ENCODE measurements around the gene FUT9.
A peak's percentile ranks its signal among the peaks of the same experiment; 100 is the strongest.

The FUT9 gene

DNA sequence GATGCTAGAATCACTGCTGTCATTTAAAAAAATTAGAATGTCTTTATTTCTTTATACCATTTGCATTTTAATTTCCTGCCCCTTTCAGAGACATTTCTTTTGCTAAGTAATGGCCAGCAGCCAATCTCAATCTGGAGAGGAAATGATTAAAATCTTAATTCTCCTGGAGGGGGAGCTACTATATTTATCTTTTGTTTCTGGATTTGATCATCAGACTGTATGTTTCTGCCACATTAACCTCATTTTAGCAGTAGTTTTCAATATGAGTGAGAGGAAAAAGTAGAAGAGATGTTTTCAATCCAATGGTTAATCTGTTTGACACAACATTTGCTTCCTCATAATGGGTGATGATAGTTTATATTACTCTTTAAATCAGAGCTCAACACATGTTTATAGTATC lies 138.0 kb downstream of the FUT9 start:
- H3K9me3 ChIP-seq (replicated peaks in 1 of 2; ENCODE audit: control insufficient read depth in 2 of 2, insufficient read depth in 1 of 2, low read depth in 1 of 2, low read length in 2 of 2), result no peaks in the 10 kb centered on the region

DNA sequence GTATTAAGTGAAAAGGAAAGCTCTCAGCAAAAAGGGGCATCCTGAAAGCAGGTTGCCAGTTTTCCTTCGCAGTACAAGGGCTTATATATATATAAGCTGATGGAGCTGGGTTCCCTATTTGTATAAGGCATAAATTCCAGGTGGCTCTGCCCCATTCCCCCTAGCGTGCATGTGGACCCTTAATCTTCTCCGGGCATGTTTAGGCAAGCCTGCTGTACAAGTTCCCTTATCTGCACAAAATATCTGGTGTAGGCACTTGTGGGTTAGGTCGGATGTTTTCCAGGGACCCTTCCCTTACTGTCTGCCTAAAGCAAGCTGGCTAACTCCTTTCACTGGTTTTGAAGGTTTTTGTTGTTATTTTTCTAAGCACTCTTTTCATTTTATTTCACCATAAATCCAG lies 140.7 kb downstream of the FUT9 start:
- H3K4me1 ChIP-seq (ENCODE audit: control insufficient read depth in 2 of 2, insufficient read depth in 1 of 2, low read depth in 1 of 2, low read length in 2 of 2), result no peaks in the 10 kb centered on the region
- H3K18ac ChIP-seq (ENCODE audit: low read length), result no peak overlapping the region
- H2BK5ac ChIP-seq (ENCODE audit: low read length), result no peak overlapping the region
- no CpG with 5 or more reads among the region's 4 CpGs for WGBS, 2 donors (ENCODE audit: extremely low coverage in 2 of 2, insufficient read length in 2 of 2, insufficient replicate concordance in 1 of 2)
- no peak overlapping the region for H2BK120ac ChIP-seq (ENCODE audit: low read depth, low read length)
- H4K91ac ChIP-seq (ENCODE audit: low read depth, low read length, poor library complexity), result no peak overlapping the region
- no peak overlapping the region for H3K4me3 ChIP-seq (ENCODE audit: low read length in 2 of 2)
- H3K36me3 ChIP-seq (replicated peaks in 1 of 2; ENCODE audit: control insufficient read depth in 2 of 2, insufficient read depth in 2 of 2, low read length in 2 of 2), result no peaks in the 10 kb centered on the region
- H2AFZ ChIP-seq (ENCODE audit: low read length), result peak overlapping the region; percentile 30
- no peak overlapping the region for H3K4ac ChIP-seq (ENCODE audit: low read length)
- H2BK15ac ChIP-seq (ENCODE audit: low read length), result no peak overlapping the region
- no peaks in the 10 kb centered on the region for H3K9me3 ChIP-seq (replicated peaks in 1 of 2; ENCODE audit: control insufficient read depth in 2 of 2, insufficient read depth in 1 of 2, low read depth in 1 of 2, low read length in 2 of 2)
- H2AK5ac ChIP-seq (ENCODE audit: low read depth, low read length), result no peak overlapping the region
- no peak overlapping the region for H4K8ac ChIP-seq (ENCODE audit: low read depth, low read length)
- no peak for DNase-seq (ENCODE audit: low spot score)
- no peak overlapping the region for H3K27ac ChIP-seq (replicated peaks; ENCODE audit: low read length)
- H3K27me3 ChIP-seq (ENCODE audit: control insufficient read depth in 3 of 3, insufficient read depth in 3 of 3, low read depth in 1 of 3, low read length in 3 of 3), result no peaks in the 10 kb centered on the region
- no peak overlapping the region for H3K4me2 ChIP-seq (ENCODE audit: insufficient read depth, low read length, poor library complexity, severe bottlenecking)
- H3K23ac ChIP-seq (ENCODE audit: low read depth, low read length, poor library complexity), result no peak overlapping the region
- H3K14ac ChIP-seq (ENCODE audit: low read length), result no peak overlapping the region
- no peak overlapping the region for H3K9ac ChIP-seq (ENCODE audit: low read depth, low read length, poor library complexity)
- no peak overlapping the region for H2BK12ac ChIP-seq (ENCODE audit: low read length)
- H3K79me1 ChIP-seq (ENCODE audit: low read depth, low read length), result no peaks in the 10 kb centered on the region

More for the DNA sequence above, 138.0 kb downstream of the FUT9 start:
- Histone ChIP-seq H3K18ac (ENCODE audit: low read length) (no peak overlapping the region), H4K8ac (ENCODE audit: low read depth, low read length) (no peak overlapping the region), H2BK5ac (ENCODE audit: low read length) (no peak overlapping the region), H2BK120ac (ENCODE audit: low read depth, low read length) (no peak overlapping the region), H2BK12ac (ENCODE audit: low read length) (no peak overlapping the region), H3K4ac (ENCODE audit: low read length) (no peak overlapping the region), H2AK5ac (ENCODE audit: low read depth, low read length) (no peak overlapping the region), H3K4me3 (ENCODE audit: low read length in 2 of 2) (no peak overlapping the region), H2BK15ac (ENCODE audit: low read length) (no peak overlapping the region), H4K91ac (ENCODE audit: low read depth, low read length, poor library complexity) (no peak overlapping the region), H3K4me2 (ENCODE audit: insufficient read depth, low read length, poor library complexity, severe bottlenecking) (no peak overlapping the region), H3K27ac (replicated peaks; ENCODE audit: low read length) (no peak overlapping the region), H3K79me1 (ENCODE audit: low read depth, low read length) (no peaks in the 10 kb centered on the region), H3K9ac (ENCODE audit: low read depth, low read length, poor library complexity) (no peak overlapping the region), H3K14ac (ENCODE audit: low read length) (no peak overlapping the region), H3K4me1 (ENCODE audit: control insufficient read depth in 2 of 2, insufficient read depth in 1 of 2, low read depth in 1 of 2, low read length in 2 of 2) (no peaks in the 10 kb centered on the region), H3K23ac (ENCODE audit: low read depth, low read length, poor library complexity) (no peak overlapping the region), H3K27me3 (ENCODE audit: control insufficient read depth in 3 of 3, insufficient read depth in 3 of 3, low read depth in 1 of 3, low read length in 3 of 3) (no peaks in the 10 kb centered on the region), H3K36me3 (replicated peaks in 1 of 2; ENCODE audit: control insufficient read depth in 2 of 2, insufficient read depth in 2 of 2, low read length in 2 of 2) (no peaks in the 10 kb centered on the region), H2AFZ (ENCODE audit: low read length) (no peak overlapping the region)
- DNase-seq (ENCODE audit: low spot score), result no peak

DNA sequence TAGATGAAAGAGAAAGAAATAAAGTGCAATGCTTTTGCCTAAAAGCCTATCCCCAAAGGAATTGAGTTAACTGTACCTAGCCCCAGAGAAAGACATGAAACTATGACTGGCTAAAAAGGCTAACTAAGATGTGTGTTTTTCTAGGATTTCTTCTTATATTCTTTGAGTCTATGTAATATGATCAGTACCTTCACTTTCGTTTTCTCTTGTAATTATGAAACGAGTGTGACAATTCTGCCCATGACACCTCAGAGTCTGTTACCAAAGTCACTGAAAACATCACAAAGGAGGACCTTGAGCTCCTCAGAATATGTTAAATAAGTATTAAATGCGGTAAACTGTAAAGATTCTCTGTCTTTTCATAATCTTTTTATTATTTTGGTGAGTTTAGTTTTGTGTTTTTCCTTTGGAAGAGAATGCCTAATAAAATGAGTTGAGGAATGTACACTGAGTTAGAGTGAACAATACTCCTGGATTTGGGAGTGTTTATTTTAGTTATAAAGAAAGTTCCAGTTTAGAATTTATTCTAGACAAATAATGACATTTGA lies 141.3 kb downstream of the FUT9 start:
- no peaks in the 10 kb centered on the region for H3K27me3 ChIP-seq (ENCODE audit: control insufficient read depth in 3 of 3, insufficient read depth in 3 of 3, low read depth in 1 of 3, low read length in 3 of 3)
- no peak overlapping the region for H2BK5ac ChIP-seq (ENCODE audit: low read length)
- peak overlapping the region; percentile 8 for H2AFZ ChIP-seq (ENCODE audit: low read length)
- no peak for DNase-seq (ENCODE audit: low spot score)
- H3K14ac ChIP-seq (ENCODE audit: low read length), result no peak overlapping the region
- H2BK120ac ChIP-seq (ENCODE audit: low read depth, low read length), result no peak overlapping the region
- no peak overlapping the region for H4K8ac ChIP-seq (ENCODE audit: low read depth, low read length)
- no peaks in the 10 kb centered on the region for H3K79me1 ChIP-seq (ENCODE audit: low read depth, low read length)
- WGBS, 2 donors (ENCODE audit: extremely low coverage in 2 of 2, insufficient read length in 2 of 2, insufficient replicate concordance in 1 of 2), result no CpG with 5 or more reads among the region's 3 CpGs
- no peak overlapping the region for H4K91ac ChIP-seq (ENCODE audit: low read depth, low read length, poor library complexity)
- H3K9ac ChIP-seq (ENCODE audit: low read depth, low read length, poor library complexity), result no peak overlapping the region
- no peak overlapping the region for H3K27ac ChIP-seq (replicated peaks; ENCODE audit: low read length)
- H3K9me3 ChIP-seq (replicated peaks in 1 of 2; ENCODE audit: control insufficient read depth in 2 of 2, insufficient read depth in 1 of 2, low read depth in 1 of 2, low read length in 2 of 2), result no peaks in the 10 kb centered on the region
- no peak overlapping the region for H2AK5ac ChIP-seq (ENCODE audit: low read depth, low read length)
- no peak overlapping the region for H3K18ac ChIP-seq (ENCODE audit: low read length)
- no peak overlapping the region for H2BK15ac ChIP-seq (ENCODE audit: low read length)
- H3K4me3 ChIP-seq (ENCODE audit: low read length in 2 of 2), result no peak overlapping the region
- no peak overlapping the region for H3K4me2 ChIP-seq (ENCODE audit: insufficient read depth, low read length, poor library complexity, severe bottlenecking)
- H3K36me3 ChIP-seq (replicated peaks in 1 of 2; ENCODE audit: control insufficient read depth in 2 of 2, insufficient read depth in 2 of 2, low read length in 2 of 2), result no peaks in the 10 kb centered on the region
- H3K23ac ChIP-seq (ENCODE audit: low read depth, low read length, poor library complexity), result no peak overlapping the region
- H3K4ac ChIP-seq (ENCODE audit: low read length), result no peak overlapping the region
- H3K4me1 ChIP-seq (ENCODE audit: control insufficient read depth in 2 of 2, insufficient read depth in 1 of 2, low read depth in 1 of 2, low read length in 2 of 2), result no peaks in the 10 kb centered on the region
- H2BK12ac ChIP-seq (ENCODE audit: low read length), result no peak overlapping the region

DNA sequence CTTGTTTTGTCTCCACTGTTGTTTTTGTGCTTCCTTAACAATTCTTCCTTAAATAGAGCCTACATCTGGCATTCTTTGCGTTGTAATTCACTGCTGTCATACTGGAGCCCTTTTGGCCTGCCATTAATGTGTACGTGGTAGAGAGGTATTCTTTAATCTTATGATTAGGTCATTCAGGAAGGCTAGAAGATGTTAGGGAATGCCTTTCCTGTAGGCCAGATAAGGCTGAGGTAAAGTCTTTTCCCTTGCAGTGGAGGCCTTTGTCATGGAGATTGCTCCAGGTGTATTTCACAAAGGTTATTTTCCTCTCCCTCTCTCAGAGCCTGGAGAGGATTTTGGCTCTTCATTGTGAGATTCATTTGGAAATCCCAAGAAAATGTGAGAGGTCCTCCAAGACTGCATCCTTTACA lies 146.9 kb downstream of the FUT9 start:
- H4K91ac ChIP-seq (ENCODE audit: low read depth, low read length, poor library complexity), result no peak overlapping the region
- no peak overlapping the region for H2BK15ac ChIP-seq (ENCODE audit: low read length)
- H3K4me1 ChIP-seq (ENCODE audit: control insufficient read depth in 2 of 2, insufficient read depth in 1 of 2, low read depth in 1 of 2, low read length in 2 of 2), result no peaks in the 10 kb centered on the region
- no peaks in the 10 kb centered on the region for H3K9me3 ChIP-seq (replicated peaks in 1 of 2; ENCODE audit: control insufficient read depth in 2 of 2, insufficient read depth in 1 of 2, low read depth in 1 of 2, low read length in 2 of 2)
- no peak for DNase-seq (ENCODE audit: low spot score)
- H3K79me1 ChIP-seq (ENCODE audit: low read depth, low read length), result no peaks in the 10 kb centered on the region
- no peak overlapping the region for H2BK120ac ChIP-seq (ENCODE audit: low read depth, low read length)
- no CpG with 5 or more reads among the region's 2 CpGs for WGBS, 2 donors (ENCODE audit: extremely low coverage in 2 of 2, insufficient read length in 2 of 2, insufficient replicate concordance in 1 of 2)
- H3K4me3 ChIP-seq (ENCODE audit: low read length in 2 of 2), result no peak overlapping the region
- no peak overlapping the region for H3K4me2 ChIP-seq (ENCODE audit: insufficient read depth, low read length, poor library complexity, severe bottlenecking)
- H3K9ac ChIP-seq (ENCODE audit: low read depth, low read length, poor library complexity), result no peak overlapping the region
- H2AFZ ChIP-seq (ENCODE audit: low read length), result no peak overlapping the region
- H2BK12ac ChIP-seq (ENCODE audit: low read length), result no peak overlapping the region
- H3K4ac ChIP-seq (ENCODE audit: low read length), result no peak overlapping the region
- H3K36me3 ChIP-seq (replicated peaks in 1 of 2; ENCODE audit: control insufficient read depth in 2 of 2, insufficient read depth in 2 of 2, low read length in 2 of 2), result no peaks in the 10 kb centered on the region
- no peak overlapping the region for H2BK5ac ChIP-seq (ENCODE audit: low read length)
- no peaks in the 10 kb centered on the region for H3K27me3 ChIP-seq (ENCODE audit: control insufficient read depth in 3 of 3, insufficient read depth in 3 of 3, low read depth in 1 of 3, low read length in 3 of 3)
- H3K27ac ChIP-seq (replicated peaks; ENCODE audit: low read length), result no peak overlapping the region
- no peak overlapping the region for H3K18ac ChIP-seq (ENCODE audit: low read length)
- no peak overlapping the region for H3K23ac ChIP-seq (ENCODE audit: low read depth, low read length, poor library complexity)
- H3K14ac ChIP-seq (ENCODE audit: low read length), result no peak overlapping the region
- no peak overlapping the region for H2AK5ac ChIP-seq (ENCODE audit: low read depth, low read length)
- H4K8ac ChIP-seq (ENCODE audit: low read depth, low read length), result no peak overlapping the region
